Testis (tissue), 2 donors: ENCODE results near the gene OSGEPL1.

ENCODE experiments used
- CTCF ChIP-seq, 3 experiments: fragments of 450-650 bp in 2 of 3; fragments of 200-600 bp in 1 of 3; sonication (generic) in 1 of 3; IDR thresholded peaks; one replicate each; pipeline ENCODE4 v1.5.1; 2016 to 2019; ENCODE audit warnings: antibody characterized with exemption in 3 of 3, mild to moderate bottlenecking in 2 of 3, moderate library complexity in 1 of 3
- POLR2A ChIP-seq: fragments of 450-650 bp; IDR thresholded peaks from one replicate; pipeline ENCODE4 v1.6.1; 2017; ENCODE audit warnings: antibody characterized with exemption, mild to moderate bottlenecking, moderate library complexity

DNA sequence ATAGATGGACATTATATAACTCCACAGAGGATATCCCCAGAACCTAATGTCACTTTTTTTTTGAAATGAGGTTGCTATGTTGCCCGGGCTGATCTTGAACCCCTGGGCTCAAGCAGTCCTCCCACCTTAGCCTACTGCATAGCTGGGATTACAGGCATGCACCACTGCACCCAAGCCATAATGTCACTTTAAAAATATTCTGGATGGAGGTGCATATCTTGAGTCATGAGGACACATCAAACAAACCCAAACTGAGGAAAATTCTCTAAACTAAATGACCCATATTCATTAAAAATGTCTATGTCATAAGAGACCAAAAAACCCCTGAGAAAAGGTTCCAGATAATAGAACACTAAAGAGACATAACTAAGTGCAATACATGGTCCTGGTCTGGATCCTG lies 36.3 kb downstream of the OSGEPL1 start:
- TF ChIP-seq POLR2A (no peak), CTCF (IDR thresholded peaks at IDR 0.05) (no peak)
